HL-60 (cell line): Measurements from ENCODE around the gene TYMP.

ENCODE experiments used
- DNase-seq, 2 experiments: peaks; one replicate each; pipeline ENCODE4 v3.0.0-alpha.2; 2010 to 2020; ENCODE audit warnings: low read depth in 1 of 2, low spot score in 1 of 2
- H3K27ac ChIP-seq: fragments of 250-450 bp; sonication (Bioruptor Pico); replicated peaks from 2 replicates; pipeline ENCODE4 v1.5.1; 2020; ENCODE audit warnings: mild to moderate bottlenecking, moderate library complexity
- H3K27me3 ChIP-seq: fragments of 250-450 bp; sonication (Bioruptor Pico); 2 replicates; pipeline ENCODE4 v1.5.1; 2021; ENCODE audit warnings: mild to moderate bottlenecking, moderate library complexity; ENCODE audit not compliant: insufficient read depth, poor library complexity, severe bottlenecking
- H3K4me3 ChIP-seq: replicated peaks from 2 replicates; pipeline ENCODE4 v1.5.1; 2011; ENCODE audit warnings: mild to moderate bottlenecking, control low read depth, low read length; ENCODE audit not compliant: insufficient read depth
- GABPA ChIP-seq: IDR thresholded peaks from 2 replicates; pipeline ENCODE4 v1.6.1; 2012; ENCODE audit warnings: low read depth
- POLR2AphosphoS5 ChIP-seq: IDR thresholded peaks from 2 replicates; pipeline ENCODE4 v1.6.1; 2012; ENCODE audit warnings: low read depth
- SPI1 ChIP-seq: IDR thresholded peaks from 2 replicates; pipeline ENCODE4 v1.6.1; 2012; ENCODE audit warnings: low read depth, mild to moderate bottlenecking, borderline replicate concordance
- TF ChIP-seq, protein P1 (sequence below): IDR thresholded peaks from one replicate; pipeline ENCODE4 v1.5.1; 2011; ENCODE audit warnings: low read length, control low read depth, inconsistent platforms; ENCODE audit not compliant: insufficient read depth
- TF ChIP-seq, protein P2 (sequence below): IDR thresholded peaks from 2 replicates; pipeline ENCODE4 v1.6.1; 2012; ENCODE audit warnings: low read depth; ENCODE audit not compliant: insufficient replicate concordance

The TYMP gene

DNA sequence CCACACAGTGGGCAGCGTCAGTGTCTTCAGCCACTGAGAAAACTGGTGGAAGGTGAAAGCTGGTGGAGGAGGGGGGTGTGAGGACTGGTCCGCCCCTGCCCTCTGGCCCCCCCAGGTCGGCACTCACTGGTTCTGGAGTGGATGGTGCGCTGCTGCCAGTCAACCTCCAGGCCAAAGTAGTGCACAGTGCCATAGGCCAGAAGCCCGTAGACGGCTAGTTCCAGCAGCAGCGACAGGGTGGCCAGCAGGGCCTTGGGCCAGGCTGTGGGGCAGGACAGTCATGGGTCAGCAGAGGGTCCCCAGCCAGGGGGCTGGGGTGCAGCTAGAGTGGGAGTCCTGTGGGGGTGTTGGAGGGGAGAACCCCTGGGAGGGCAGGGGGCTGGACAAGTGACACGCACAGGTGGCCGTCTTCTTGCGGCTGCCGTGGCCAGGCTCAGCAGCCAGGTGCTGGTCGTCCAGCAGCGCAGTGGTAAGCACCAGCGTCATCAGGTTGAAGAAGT lies 24.5 kb downstream of the TYMP start:
- TF ChIP-seq, protein P1, sequence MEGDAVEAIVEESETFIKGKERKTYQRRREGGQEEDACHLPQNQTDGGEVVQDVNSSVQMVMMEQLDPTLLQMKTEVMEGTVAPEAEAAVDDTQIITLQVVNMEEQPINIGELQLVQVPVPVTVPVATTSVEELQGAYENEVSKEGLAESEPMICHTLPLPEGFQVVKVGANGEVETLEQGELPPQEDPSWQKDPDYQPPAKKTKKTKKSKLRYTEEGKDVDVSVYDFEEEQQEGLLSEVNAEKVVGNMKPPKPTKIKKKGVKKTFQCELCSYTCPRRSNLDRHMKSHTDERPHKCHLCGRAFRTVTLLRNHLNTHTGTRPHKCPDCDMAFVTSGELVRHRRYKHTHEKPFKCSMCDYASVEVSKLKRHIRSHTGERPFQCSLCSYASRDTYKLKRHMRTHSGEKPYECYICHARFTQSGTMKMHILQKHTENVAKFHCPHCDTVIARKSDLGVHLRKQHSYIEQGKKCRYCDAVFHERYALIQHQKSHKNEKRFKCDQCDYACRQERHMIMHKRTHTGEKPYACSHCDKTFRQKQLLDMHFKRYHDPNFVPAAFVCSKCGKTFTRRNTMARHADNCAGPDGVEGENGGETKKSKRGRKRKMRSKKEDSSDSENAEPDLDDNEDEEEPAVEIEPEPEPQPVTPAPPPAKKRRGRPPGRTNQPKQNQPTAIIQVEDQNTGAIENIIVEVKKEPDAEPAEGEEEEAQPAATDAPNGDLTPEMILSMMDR: no peak
- TF ChIP-seq SPI1 (no peak), POLR2AphosphoS5 (no peak), GABPA (no peak)
- TF ChIP-seq, protein P2, sequence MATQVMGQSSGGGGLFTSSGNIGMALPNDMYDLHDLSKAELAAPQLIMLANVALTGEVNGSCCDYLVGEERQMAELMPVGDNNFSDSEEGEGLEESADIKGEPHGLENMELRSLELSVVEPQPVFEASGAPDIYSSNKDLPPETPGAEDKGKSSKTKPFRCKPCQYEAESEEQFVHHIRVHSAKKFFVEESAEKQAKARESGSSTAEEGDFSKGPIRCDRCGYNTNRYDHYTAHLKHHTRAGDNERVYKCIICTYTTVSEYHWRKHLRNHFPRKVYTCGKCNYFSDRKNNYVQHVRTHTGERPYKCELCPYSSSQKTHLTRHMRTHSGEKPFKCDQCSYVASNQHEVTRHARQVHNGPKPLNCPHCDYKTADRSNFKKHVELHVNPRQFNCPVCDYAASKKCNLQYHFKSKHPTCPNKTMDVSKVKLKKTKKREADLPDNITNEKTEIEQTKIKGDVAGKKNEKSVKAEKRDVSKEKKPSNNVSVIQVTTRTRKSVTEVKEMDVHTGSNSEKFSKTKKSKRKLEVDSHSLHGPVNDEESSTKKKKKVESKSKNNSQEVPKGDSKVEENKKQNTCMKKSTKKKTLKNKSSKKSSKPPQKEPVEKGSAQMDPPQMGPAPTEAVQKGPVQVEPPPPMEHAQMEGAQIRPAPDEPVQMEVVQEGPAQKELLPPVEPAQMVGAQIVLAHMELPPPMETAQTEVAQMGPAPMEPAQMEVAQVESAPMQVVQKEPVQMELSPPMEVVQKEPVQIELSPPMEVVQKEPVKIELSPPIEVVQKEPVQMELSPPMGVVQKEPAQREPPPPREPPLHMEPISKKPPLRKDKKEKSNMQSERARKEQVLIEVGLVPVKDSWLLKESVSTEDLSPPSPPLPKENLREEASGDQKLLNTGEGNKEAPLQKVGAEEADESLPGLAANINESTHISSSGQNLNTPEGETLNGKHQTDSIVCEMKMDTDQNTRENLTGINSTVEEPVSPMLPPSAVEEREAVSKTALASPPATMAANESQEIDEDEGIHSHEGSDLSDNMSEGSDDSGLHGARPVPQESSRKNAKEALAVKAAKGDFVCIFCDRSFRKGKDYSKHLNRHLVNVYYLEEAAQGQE: no peak
- no peak overlapping the region for H3K4me3 ChIP-seq
- H3K27ac ChIP-seq: no peak overlapping the region
- H3K27me3 ChIP-seq: no peaks in the 10 kb centered on the region
- no peak for DNase-seq

DNA sequence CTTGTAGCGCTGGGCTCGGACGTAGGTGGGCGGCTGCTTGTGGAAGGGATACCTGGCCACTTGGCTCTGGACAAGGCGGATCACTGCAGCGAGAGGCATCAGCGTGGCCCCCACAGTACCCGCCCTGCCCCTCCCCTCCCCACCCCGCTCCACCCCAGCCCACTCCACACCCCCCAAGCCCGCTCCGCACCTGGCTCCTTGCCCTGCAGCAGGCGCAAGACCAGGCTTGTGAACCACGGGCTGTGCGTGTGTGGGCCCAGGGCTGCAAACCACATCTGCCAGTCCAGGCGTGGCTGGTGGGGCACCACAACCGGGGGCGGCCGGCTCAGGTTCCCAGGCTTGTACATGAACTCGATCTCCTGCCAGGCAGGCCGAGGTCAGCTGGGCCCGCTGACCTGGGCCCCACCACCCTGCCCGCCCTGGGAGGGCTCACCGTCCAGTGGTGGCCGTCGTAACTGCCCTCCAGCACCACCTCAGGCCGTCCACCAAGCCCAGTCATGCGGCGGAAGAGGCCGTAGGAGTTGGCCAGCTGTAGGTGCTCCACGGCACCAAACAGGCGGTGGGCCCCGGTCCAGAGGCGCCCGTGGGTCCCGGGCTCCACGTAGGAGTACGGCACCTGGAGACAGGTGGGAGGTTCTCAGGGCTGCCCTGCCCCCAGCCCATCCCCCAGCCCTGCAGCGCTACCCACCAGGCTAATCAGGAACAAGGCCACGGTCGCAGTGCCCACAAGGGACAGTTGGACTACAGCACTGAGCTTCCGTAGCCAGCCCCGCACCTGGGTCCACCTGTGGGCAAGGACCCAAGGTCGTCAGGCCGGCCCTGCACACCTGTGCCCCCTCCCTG lies 25.2 kb downstream of the TYMP start:
- DNase-seq: no peak
- Histone ChIP-seq H3K27ac (no peak overlapping the region), H3K4me3 (no peak overlapping the region), H3K27me3 (no peaks in the 10 kb centered on the region)
- no peak for TF ChIP-seq GABPA
- no peak for TF ChIP-seq SPI1
- no peak for TF ChIP-seq POLR2AphosphoS5
- TF ChIP-seq, protein P2: no peak
- TF ChIP-seq, protein P1: no peak

DNA sequence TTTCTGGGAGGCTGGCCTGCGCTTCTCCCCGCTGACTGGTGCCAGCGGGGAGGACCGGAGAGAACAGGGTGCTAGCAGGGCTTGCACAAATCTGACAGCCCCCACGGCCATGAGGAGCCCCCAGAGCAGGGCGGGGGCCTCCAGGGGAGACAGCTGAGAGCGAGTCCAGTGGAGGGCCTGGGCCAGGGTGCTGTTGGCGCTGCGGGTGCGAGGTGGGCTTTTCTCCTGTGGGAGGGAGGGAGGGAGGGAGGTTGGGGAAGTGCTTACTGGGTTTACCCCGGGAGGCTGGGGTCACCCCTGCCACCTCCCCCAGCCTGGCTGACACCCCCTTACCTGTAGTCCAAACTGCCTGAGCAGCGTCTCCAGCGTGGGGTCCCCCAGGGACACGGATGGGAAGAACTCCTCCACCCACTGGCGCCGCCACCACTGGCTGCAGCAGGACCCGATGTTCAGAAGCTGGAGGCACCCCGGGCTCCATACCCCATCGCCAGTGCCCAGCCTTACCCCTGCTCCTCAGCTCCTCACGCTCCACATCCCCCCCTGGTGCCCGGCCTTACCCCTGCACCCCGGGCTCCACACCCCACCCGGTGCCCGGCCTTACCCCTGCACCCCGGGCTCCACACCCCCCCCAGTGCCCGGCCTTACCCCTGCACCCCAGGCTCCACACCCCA lies 26.2 kb downstream of the TYMP start:
- Histone ChIP-seq H3K4me3 (no peak overlapping the region), H3K27ac (no peak overlapping the region), H3K27me3 (no peaks in the 10 kb centered on the region)
- TF ChIP-seq SPI1: no peak
- no peak for DNase-seq
